AG04450 (cell line): Measurements from ENCODE around the gene PDZD2. TPM values are rescaled to one million over a fixed set of nuclear protein-coding genes. Genes with fewer than 3 reads are reported as not detected.

Source experiments
- CTCF ChIA-PET: fragments of 300-600, 350-600 bp; formaldehyde crosslinking; extraction: SDS; loops from one replicate; lab custom pipeline; 2022; ENCODE audit warnings: antibody characterized with exemption, inconsistent platforms; lab: Charles Lee
- POLR2A ChIA-PET: fragments of 350-600 bp; formaldehyde crosslinking; extraction: SDS; loops from one replicate; lab custom pipeline; 2021; ENCODE audit warnings: antibody characterized with exemption, inconsistent platforms; lab: Yijun Ruan, JAX
- DNase-seq: peaks from one replicate; pipeline ENCODE4 v3.0.0-alpha.2; 2011; ENCODE audit warnings: low read depth, low spot score
- H3K27ac ChIP-seq: one replicate; pipeline ENCODE4 v1.5.1; 2012; ENCODE audit warnings: low read depth, low read length, control low read depth
- H3K27me3 ChIP-seq: one replicate; pipeline ENCODE4 v1.6.0; 2012; ENCODE audit warnings: low read length; ENCODE audit not compliant: control insufficient read depth, insufficient read depth
- H3K4me3 ChIP-seq: 2 replicates; pipeline ENCODE4 v1.5.1; 2011; ENCODE audit warnings: mild to moderate bottlenecking, low read depth, low read length, control low read depth
- H3K9me3 ChIP-seq: 2 replicates; pipeline ENCODE4 v1.5.1; 2012; ENCODE audit warnings: low read length; ENCODE audit not compliant: control insufficient read depth, insufficient read depth
- CTCF ChIP-seq: IDR thresholded peaks from 2 replicates; pipeline ENCODE4 v1.5.1; 2011; ENCODE audit warnings: low read depth, low read length, control low read depth, inconsistent platforms
- polyA plus RNA-seq: library from polyadenylated mRNA; depleted of rRNA; stranded (reverse); fragments of >200 nt; gene quantifications from 2 replicates; pipeline ENCODE4 v1.2.3, GENCODE V29; 2011

PDZD2 gene
- polyA plus RNA-seq, 1 experiment = 0.40 TPM

GRCh38 chr5:32089146-32090000, 450.4 kb downstream of the PDZD2 start:
- TF ChIP-seq CTCF = no peak
- ChIA-PET POLR2A (no interaction called here), CTCF (interaction anchor here (1.9 kb wide), 1 partner anchor 264 kb away, joined by 6 read pairs; no protein-coding TSS in a partner anchor)
- H3K27me3 ChIP-seq = no peaks in the 10 kb centered on the region
- no peak for DNase-seq
- no peak overlapping the region for H3K4me3 ChIP-seq
- no peaks in the 10 kb centered on the region for H3K9me3 ChIP-seq
- H3K27ac ChIP-seq = no peak overlapping the region

- ChIA-PET POLR2A (no interaction called here), CTCF (interaction anchor here (0.6 to 1.9 kb wide), 2 partner anchors 46 to 264 kb away, joined by 3 to 6 read pairs; no protein-coding TSS in a partner anchor)
- TF ChIP-seq CTCF = no peak
- no peak for DNase-seq
- Histone ChIP-seq H3K4me3 (no peak overlapping the region), H3K9me3 (no peaks in the 10 kb centered on the region), H3K27ac (no peak overlapping the region), H3K27me3 (no peaks in the 10 kb centered on the region)
These were observed 451.3 kb downstream of the PDZD2 start for GRCh38 chr5:32090026-32090754.

- no peak for TF ChIP-seq CTCF
- H3K9me3 ChIP-seq = no peaks in the 10 kb centered on the region
- CTCF ChIA-PET = interaction anchor here (0.6 to 1.9 kb wide), 3 partner anchors 8 to 265 kb away, joined by 3 to 6 read pairs (median 3); no protein-coding TSS in a partner anchor
- no peak for DNase-seq
- H3K4me3 ChIP-seq = no peak overlapping the region
- no peak overlapping the region for H3K27ac ChIP-seq
- H3K27me3 ChIP-seq = no peaks in the 10 kb centered on the region
- POLR2A ChIA-PET = interaction anchor here (0.6 kb wide), 1 partner anchor 14 kb away, joined by 3 read pairs; no protein-coding TSS in a partner anchor
These were observed 451.8 kb downstream of the PDZD2 start for GRCh38 chr5:32090755-32091128.

- no peaks in the 10 kb centered on the region for H3K27me3 ChIP-seq
- peak; percentile 83 for TF ChIP-seq CTCF
- H3K4me3 ChIP-seq = no peak overlapping the region
- H3K27ac ChIP-seq = no peak overlapping the region
- DNase-seq = peak; percentile 38
- CTCF ChIA-PET = interaction anchor here (0.6 to 2.8 kb wide), 26 partner anchors 9 to 639 kb away, joined by 3 to 57 read pairs (median 3); partner anchors contain the start of genes C5orf22 and DROSHA
- no peaks in the 10 kb centered on the region for H3K9me3 ChIP-seq
- POLR2A ChIA-PET = interaction anchor here (0.7 kb wide), 1 partner anchor 532 kb away, joined by 5 read pairs; no protein-coding TSS in a partner anchor
These were observed 454.2 kb downstream of the PDZD2 start for GRCh38 chr5:32092938-32093812.
